ENCODE results near the gene PHF19. TPM values are rescaled to one million over a fixed set of nuclear protein-coding genes. Genes with fewer than 3 reads are reported as not detected.

PHF19 gene
- total and polyA plus RNA-seq, 8 donors = 37.0 to 55.0 (median 45.7) TPM

GRCh38 chr9:120854596-120855327, 22.2 kb downstream of the PHF19 start:
- Histone ChIP-seq H3K9me3 (no peaks in the 10 kb centered on the region), H3K4me1 (no peaks in the 10 kb centered on the region), H3K27me3 (no peaks in the 10 kb centered on the region), H3K27ac (no peak overlapping the region), H3K4me3 (no peak overlapping the region), H3K36me3 (peaks cover 0 to 59% of the 10 kb centered on the region in 2 donors)
- no peak for DNase-seq
- TF ChIP-seq, protein P1, sequence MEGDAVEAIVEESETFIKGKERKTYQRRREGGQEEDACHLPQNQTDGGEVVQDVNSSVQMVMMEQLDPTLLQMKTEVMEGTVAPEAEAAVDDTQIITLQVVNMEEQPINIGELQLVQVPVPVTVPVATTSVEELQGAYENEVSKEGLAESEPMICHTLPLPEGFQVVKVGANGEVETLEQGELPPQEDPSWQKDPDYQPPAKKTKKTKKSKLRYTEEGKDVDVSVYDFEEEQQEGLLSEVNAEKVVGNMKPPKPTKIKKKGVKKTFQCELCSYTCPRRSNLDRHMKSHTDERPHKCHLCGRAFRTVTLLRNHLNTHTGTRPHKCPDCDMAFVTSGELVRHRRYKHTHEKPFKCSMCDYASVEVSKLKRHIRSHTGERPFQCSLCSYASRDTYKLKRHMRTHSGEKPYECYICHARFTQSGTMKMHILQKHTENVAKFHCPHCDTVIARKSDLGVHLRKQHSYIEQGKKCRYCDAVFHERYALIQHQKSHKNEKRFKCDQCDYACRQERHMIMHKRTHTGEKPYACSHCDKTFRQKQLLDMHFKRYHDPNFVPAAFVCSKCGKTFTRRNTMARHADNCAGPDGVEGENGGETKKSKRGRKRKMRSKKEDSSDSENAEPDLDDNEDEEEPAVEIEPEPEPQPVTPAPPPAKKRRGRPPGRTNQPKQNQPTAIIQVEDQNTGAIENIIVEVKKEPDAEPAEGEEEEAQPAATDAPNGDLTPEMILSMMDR (IDR thresholded peaks at IDR 0.05) = no peak
- intact Hi-C loops (cut with DNase I) = no loop called here
- no peak for ATAC-seq

- no peaks in the 10 kb centered on the region for H3K4me1 ChIP-seq
- no peak for DNase-seq
- H3K36me3 ChIP-seq = peaks cover 0 to 50% of the 10 kb centered on the region in 2 donors
- H3K4me3 ChIP-seq = no peak overlapping the region
- ATAC-seq = no peak
- no peaks in the 10 kb centered on the region for H3K27me3 ChIP-seq
- TF ChIP-seq, protein P1 (IDR thresholded peaks at IDR 0.05) = no peak
- no peak overlapping the region for H3K27ac ChIP-seq
- intact Hi-C loops (cut with DNase I) = no loop called here
- H3K9me3 ChIP-seq = no peaks in the 10 kb centered on the region
Observed at GRCh38 chr9:120853198-120853597, 23.8 kb downstream of the PHF19 start.

- Histone ChIP-seq H3K36me3 (peaks cover 0 to 42% of the 10 kb centered on the region in 2 donors), H3K4me3 (no peak overlapping the region), H3K9me3 (no peaks in the 10 kb centered on the region), H3K27me3 (no peaks in the 10 kb centered on the region), H3K27ac (no peak overlapping the region), H3K4me1 (no peaks in the 10 kb centered on the region)
- intact Hi-C loops (cut with DNase I) = no loop called here
- DNase-seq (no peak), ATAC-seq (no peak)
- TF ChIP-seq, protein P1 (IDR thresholded peaks at IDR 0.05) = no peak
Observed at GRCh38 chr9:120852240-120853010, 24.6 kb downstream of the PHF19 start.

GRCh38 chr9:120851449-120851848, 25.5 kb downstream of the PHF19 start:
- no peaks in the 10 kb centered on the region for H3K9me3 ChIP-seq
- no peak for DNase-seq
- ATAC-seq = no peak
- intact Hi-C loops (cut with DNase I) = no loop called here
- H3K4me3 ChIP-seq = no peak overlapping the region
- TF ChIP-seq, protein P1 (IDR thresholded peaks at IDR 0.05) = no peak
- peaks cover 0 to 33% of the 10 kb centered on the region in 2 donors for H3K36me3 ChIP-seq
- H3K27me3 ChIP-seq = no peaks in the 10 kb centered on the region
- H3K4me1 ChIP-seq = no peaks in the 10 kb centered on the region
- H3K27ac ChIP-seq = no peak overlapping the region

DNA sequence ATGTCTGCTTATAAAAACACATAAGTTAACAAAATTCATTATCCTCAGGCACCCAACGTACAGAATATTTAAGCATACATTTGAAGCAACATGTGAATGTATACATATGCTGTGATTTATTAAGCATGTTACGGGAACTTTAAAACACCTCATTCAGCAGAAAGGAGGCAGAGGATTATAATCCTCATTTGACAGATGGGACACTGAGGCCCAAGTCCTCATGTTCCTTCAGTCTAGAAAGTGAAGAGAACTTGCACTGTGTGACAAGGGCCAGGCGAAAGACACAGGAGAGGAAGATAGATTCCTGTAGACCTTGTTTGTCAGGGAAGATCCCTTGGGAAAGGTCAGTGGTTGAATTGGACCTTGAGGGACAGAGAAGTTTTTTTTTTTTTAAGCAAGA, 26.7 kb downstream of the PHF19 start:
- ATAC-seq (no peak), DNase-seq (no peak)
- Histone ChIP-seq H3K27me3 (no peaks in the 10 kb centered on the region), H3K9me3 (no peaks in the 10 kb centered on the region), H3K36me3 (peaks cover 0 to 33% of the 10 kb centered on the region in 2 donors), H3K4me1 (no peaks in the 10 kb centered on the region), H3K27ac (no peak overlapping the region), H3K4me3 (no peak overlapping the region)
- TF ChIP-seq, protein P1 (IDR thresholded peaks at IDR 0.05) = no peak
- intact Hi-C loops (cut with DNase I) = no loop called here

Data from left lung (tissue), 10 donors.